GM18870 (cell line): ENCODE results near the gene IMMP1L.

Experiments used
- ATAC-seq: cut with Tn5 transposase; IDR thresholded peaks from one replicate; pipeline ENCODE4 v1.9.1; 2021; ENCODE audit warnings: moderate library complexity; ENCODE audit not compliant: unreplicated experiment

The IMMP1L gene

DNA sequence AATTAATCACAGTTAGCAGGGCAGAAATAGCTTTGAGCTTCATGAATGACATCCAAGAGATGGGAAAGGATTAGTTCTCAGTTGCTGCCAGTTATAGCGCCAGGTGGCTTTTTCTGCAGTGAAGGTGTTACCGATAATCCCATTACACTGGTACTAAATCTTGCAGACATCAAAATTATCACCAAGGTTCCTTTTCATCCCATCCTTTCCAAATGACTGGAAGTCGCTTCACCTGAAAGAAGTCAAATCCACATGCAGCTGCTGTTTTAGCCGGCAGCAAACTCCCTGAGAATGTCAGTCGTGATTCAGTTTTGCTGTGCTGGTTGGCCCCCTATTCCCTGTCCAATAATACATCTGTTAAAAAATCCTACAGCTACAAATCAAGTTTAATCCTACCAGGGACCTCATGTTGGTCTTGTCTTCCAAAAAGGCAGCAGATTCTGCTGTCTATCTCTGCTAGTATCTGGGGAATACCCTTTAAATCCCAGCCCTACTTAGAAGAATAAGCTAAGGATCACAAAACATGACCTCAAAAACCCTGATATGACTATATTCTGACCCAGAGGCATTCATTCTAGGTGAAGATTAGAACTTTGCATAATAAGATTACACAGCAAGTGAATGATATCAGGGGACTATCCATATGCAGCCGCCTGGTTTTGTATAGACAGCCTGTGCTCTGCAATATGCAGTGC lies 31.7 kb downstream of the IMMP1L start:
- ATAC-seq = no peak

DNA sequence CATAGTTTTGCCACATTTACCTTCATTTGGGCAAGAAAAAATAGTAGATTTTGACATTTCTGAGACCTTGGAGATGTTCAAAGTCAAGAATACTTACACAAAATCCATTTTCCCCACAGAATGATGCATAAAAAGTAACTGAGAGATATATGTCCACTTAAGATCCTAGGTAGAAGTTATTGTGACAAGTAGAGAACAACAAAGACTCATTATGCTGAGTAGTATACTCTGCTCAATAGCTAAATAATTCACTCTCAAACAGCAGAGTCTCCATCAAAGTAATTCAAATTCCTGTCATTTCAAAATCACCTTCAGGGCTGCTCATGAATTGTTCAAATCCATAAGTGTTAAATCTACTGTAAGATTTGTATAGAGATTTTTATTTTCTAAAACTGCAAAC lies 35.3 kb downstream of the IMMP1L start:
- no peak for ATAC-seq

DNA sequence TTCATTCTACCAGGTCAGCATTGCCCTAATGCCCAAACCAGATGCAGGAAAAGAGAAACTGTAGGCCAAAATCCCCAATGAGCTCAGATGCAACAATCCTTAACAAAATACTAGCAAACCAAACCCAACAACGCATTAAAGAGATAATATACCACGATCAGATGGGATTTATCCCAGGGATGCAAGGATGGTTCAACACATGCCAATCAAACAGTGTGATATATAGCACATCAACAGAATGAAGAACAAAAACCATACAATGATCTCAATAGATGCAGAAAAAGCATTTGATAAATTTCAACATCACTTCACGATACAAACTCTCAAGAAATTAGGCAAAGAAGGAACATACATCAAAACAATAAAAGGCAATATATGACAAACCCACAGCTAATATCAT lies 45.0 kb downstream of the IMMP1L start:
- no peak for ATAC-seq

GRCh38 chr11:31455177-31455576 lies 54.2 kb downstream of the IMMP1L start:
- no peak for ATAC-seq

DNA sequence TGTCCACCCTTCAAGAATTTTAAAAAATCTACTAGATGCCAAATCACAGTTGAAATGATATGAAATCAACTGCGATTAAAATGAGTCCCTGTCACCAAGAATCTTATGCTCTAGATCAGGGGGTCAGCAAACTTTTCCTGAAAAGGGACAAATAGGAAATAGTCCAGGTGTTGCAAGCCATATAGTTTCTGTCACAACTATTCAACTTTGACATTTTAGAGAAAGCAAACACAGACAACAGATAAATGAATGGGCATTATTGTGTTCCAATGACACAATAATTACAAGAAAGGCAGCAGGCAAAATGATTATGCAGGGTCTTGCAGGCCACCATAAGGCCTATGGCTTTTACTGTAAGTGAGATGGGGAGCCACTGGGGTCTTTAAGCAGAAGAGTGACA lies 58.6 kb downstream of the IMMP1L start:
- ATAC-seq = no peak

DNA sequence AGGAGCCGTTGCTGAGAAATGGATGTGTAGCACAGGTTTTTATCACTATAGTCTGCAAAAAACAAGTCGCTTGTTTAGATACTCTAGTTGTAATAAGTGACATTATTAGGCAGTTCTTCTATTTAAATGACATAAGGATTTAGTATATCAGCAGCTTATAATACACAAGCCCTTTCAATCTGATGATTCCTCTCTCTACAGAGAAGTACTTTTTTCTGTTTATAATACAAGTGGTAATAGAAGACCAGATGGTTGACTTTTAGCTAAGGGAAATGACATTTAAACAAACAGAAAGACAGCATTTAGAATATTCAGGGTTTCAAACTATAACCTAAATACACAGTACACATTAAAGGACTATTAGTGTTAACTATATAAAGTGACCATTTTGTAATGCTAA lies 60.4 kb downstream of the IMMP1L start:
- no peak for ATAC-seq

GRCh38 chr11:31445621-31446020 lies 63.8 kb downstream of the IMMP1L start:
- ATAC-seq = no peak

GRCh38 chr11:31443802-31444201 lies 65.6 kb downstream of the IMMP1L start:
- no peak for ATAC-seq

- ATAC-seq = no peak
Observed at GRCh38 chr11:31442086-31442485, 67.3 kb downstream of the IMMP1L start.

DNA sequence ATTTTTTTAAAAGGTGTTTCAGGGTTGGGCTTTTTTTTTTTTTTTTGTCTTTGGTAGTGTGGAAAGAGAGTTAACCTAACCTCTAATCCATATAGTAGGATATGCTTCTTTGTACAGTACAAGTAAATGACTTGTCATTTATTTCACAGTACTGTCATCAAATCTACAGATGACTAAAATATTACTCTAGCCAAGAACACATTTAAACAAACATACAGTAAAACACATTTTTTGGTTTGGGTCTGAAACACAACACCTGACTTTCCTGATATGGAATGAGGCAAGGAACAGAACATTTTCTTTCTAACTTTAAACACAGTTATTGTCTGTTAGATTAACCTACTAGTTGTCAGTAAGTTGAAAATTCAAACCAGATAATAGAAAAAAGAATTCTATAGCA lies 68.1 kb downstream of the IMMP1L start:
- no peak for ATAC-seq

- no peak for ATAC-seq
Observed at GRCh38 chr11:31437742-31438435, 71.5 kb downstream of the IMMP1L start.

- no peak for ATAC-seq
Observed at GRCh38 chr11:31433851-31434250, 75.6 kb downstream of the IMMP1L start.

DNA sequence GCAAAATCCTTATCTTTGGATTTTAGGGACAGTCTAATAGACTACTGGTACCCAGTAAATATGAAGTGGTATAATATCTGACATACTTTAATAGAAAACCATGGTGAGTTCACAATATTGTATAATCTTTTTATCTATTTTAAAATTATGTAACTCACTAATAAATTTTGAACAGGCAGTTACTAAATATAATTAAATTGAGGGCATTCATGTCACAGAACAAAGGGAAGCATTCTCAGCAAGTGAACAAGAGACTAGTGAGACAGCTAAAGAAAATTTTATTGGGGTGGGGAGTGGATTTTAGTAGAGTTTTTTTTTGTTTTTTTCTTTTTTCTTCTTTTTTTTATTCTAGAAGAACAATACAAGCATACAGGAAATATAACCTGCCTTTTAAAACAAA lies 84.8 kb downstream of the IMMP1L start:
- no peak for ATAC-seq

DNA sequence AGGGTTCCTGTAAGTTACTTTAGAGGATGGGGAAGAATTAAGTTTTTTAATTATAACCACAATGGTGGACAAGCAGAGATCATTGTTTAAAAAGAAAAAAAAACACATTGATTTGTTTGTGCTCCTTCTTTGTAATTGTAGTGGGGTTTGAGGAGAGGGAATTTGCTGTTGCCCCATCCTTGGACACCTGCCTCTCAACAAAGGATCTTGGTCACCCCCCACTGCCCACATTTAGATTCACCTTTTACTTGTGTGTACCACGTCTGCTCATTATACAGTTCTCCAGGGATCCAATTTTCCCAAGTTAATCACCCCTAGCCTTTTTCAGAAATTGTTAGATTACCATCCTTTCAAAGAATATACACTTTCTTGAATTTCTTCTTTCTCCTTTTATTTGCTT lies 86.7 kb downstream of the IMMP1L start:
- no peak for ATAC-seq

DNA sequence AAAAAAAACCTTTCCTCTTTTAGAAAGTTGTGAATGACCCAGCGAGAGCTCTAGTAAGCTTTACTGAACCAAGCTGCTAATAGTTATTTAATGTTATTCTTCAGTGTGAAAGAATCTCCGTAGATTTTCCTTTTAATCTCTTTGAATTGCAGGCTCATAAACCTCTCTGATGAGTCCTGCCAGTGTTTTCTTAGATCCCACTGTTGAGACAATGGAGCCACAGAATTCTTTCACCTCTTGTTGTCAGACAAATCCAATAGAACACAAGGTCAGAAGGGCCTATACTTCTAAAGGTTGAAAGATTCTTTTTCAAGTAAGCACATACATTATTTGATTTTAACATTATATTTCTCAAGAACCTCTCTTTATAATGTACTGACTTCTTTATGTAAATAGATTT lies 87.6 kb downstream of the IMMP1L start:
- ATAC-seq = no peak

DNA sequence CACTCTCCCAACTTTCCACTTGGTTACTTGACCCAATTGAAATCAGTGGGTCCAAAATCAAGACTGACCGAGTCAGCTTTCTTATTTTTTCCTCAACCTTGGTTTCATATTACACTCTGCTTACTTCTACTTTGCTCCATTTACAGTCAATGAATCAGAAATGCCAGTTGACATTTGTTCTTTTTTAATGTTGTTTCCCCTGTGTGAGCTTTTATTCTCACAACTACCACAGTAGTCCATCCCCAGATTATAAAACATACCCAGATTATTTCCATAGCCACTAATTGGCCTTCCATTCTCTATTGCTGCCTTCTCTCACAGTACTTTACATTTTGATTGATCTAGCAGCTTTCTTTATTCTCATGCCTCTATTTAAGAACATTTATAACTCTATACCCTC lies 89.8 kb downstream of the IMMP1L start:
- ATAC-seq = no peak

DNA sequence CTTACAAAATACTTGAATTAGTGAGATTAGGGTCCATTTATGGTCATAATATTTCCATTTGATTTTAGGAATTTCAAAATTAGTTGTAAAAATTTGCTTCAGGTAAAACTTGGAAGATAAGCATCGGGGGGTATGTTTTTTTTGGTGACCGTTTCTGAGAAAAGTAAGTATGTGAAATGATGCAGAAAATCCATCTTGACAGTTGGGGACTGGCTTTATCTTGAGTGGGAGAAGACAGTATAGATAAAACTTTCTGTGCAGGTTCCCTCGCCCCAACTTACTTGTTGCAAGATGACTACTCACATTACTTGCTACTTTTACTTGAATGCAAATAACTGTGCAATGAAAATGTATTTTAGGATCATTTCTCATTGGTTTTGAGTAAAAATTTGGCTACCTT lies 90.3 kb downstream of the IMMP1L start:
- no peak for ATAC-seq

DNA sequence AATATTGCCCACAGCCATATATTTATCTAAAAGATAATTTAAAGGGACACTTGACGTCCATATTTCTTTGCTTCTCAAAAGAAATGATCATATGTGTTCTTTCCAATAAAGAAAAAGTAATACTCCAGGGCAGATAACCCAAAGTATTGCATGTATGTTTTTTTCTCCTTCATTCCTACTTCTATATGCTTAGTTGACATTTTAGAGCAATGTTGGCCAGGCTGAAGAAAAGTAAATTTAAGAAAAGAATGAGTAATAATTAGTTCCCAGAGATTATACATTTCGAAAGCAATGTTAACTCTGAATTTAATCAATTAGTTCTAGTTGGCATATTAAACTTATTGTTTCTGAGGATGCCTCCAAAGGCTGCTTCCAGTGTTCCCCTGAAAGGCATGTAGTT lies 91.6 kb downstream of the IMMP1L start:
- ATAC-seq = no peak

DNA sequence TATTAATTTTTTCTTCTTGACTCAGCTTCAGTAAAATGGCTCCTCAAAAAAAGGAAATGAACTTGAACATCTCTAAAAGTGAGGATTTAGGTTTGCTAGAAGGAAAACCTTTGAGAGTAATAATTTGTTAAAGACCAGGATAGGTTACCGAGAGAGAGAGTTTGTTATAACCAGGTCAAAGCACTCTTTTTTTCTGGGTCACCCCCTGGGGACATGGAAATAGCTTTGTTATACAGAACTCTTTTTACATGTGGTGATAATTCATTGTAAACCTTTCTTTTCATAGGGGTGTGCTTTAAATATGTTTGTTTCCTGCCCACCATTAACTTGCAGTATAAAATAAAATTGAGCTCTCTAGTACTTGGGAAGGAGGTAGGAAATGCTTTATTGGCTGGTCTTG lies 92.1 kb downstream of the IMMP1L start:
- ATAC-seq = no peak

DNA sequence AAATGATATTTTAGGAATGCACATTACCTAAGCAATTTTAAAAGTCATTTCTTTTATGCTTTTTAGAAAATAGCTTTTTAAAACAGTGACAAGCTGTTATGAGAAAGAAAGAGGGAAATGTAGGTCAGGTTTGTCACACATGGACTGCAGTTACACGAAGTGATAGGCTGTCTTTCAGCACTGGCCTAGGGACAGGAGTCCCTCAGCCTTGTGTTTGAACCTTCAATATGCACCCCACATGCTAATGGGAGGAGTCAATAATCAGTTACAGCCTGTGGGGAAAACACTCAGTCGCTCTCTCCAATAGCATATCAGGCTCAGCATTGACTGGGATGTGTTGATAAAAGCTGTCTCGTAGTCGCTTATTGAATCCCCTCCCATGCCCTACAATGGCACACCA lies 94.0 kb downstream of the IMMP1L start:
- ATAC-seq = no peak

- ATAC-seq = no peak
Observed at GRCh38 chr11:31414338-31414737, 95.1 kb downstream of the IMMP1L start.

DNA sequence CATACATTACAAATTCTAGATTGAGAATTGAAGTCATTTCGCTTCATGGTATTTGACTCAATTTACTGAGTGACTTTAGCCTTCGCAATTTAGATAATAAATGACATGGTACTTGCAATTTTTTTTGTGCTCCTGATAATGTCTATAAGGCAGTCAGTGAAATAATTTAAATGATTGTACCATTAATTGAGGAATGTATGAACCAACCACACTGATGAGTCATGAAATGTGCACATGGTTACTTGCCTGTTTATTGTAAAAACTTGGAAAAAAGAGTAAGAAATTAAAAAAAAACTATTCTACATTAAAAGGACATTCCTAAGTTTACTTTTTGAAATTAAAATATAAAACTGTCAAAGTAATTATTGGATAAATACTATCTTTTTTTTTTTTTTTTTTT lies 96.5 kb downstream of the IMMP1L start:
- ATAC-seq = no peak

DNA sequence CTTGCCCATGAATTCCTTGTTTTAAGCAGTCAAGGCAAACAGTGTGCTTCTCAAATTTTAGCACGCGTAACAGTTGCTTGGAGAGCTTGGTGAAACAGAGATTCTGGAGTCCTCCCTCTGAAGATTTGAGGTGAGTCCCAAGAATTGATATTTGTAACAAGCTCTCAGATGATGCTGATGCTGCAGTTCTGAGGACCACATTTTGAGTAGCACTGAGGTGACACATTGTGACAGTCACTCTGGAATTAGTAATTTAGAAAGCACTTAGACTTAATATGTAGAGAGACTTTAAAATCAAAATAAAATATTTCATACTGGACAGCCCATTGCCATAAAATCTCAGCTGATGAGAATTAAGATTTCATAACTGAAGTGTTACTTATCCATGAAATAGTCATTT lies 101.2 kb downstream of the IMMP1L start:
- no peak for ATAC-seq
